HG03108 (cell line): ENCODE measurements around the gene C6orf62.
"Not testable (repeated sequence)": the region's sequence is repeated elsewhere in the genome, so short reads cannot be mapped to it uniquely, and the experiment has no call there.

ENCODE experiments used
- ATAC-seq: cut with Tn5 transposase; IDR thresholded peaks from one replicate; pipeline ENCODE4 v1.9.1; 2021; ENCODE audit warnings: moderate library complexity; ENCODE audit not compliant: unreplicated experiment

Gene C6orf62

GRCh38 chr6:24702720-24703282, 16.2 kb downstream of the C6orf62 start:
- no peak for ATAC-seq

- no peak for ATAC-seq
Observed at GRCh38 chr6:24699521-24700359, 19.2 kb downstream of the C6orf62 start.

GRCh38 chr6:24696097-24696496, 22.9 kb downstream of the C6orf62 start:
- no peak for ATAC-seq

GRCh38 chr6:24695635-24696034, 23.3 kb downstream of the C6orf62 start:
- ATAC-seq = peak; percentile 49

GRCh38 chr6:24694198-24694597, 24.8 kb downstream of the C6orf62 start:
- no peak for ATAC-seq

- ATAC-seq = no peak
Observed at GRCh38 chr6:24692848-24693592, 25.9 kb downstream of the C6orf62 start.

GRCh38 chr6:24692415-24692814, 26.5 kb downstream of the C6orf62 start:
- ATAC-seq = no peak

GRCh38 chr6:24692003-24692402, 27.0 kb downstream of the C6orf62 start:
- ATAC-seq = no peak

GRCh38 chr6:24691550-24691949, 27.4 kb downstream of the C6orf62 start:
- no peak for ATAC-seq

- ATAC-seq = no peak
Observed at GRCh38 chr6:24690593-24690992, 28.4 kb downstream of the C6orf62 start.

GRCh38 chr6:24689964-24690363, 29.0 kb downstream of the C6orf62 start:
- no peak for ATAC-seq

GRCh38 chr6:24686946-24687345, 32.0 kb downstream of the C6orf62 start:
- ATAC-seq = no peak

GRCh38 chr6:24686408-24686807, 32.5 kb downstream of the C6orf62 start:
- ATAC-seq = no peak

- ATAC-seq = no peak
Observed at GRCh38 chr6:24683297-24684296, 35.4 kb downstream of the C6orf62 start.

- ATAC-seq = no peak
Observed at GRCh38 chr6:24680582-24680981, 38.4 kb downstream of the C6orf62 start.

- not testable (repeated sequence) for ATAC-seq
Observed at GRCh38 chr6:24678792-24679352, 40.1 kb downstream of the C6orf62 start.

GRCh38 chr6:24673625-24674024, 45.3 kb downstream of the C6orf62 start:
- ATAC-seq = no peak

GRCh38 chr6:24672620-24673182, 46.3 kb downstream of the C6orf62 start:
- no peak for ATAC-seq

- not testable (repeated sequence) for ATAC-seq
Observed at GRCh38 chr6:24671077-24671476, 47.9 kb downstream of the C6orf62 start.

GRCh38 chr6:24670492-24670891, 48.5 kb downstream of the C6orf62 start:
- ATAC-seq = not testable (repeated sequence)
